ENCODE results near the gene OR1D5.

GRCh38 chr17:3022197-3022596, 41.2 kb downstream of the OR1D5 start:
- no peak for TF ChIP-seq TCF12 (IDR thresholded peaks at IDR 0.05; ENCODE audit: low read depth, low read length)
- no peak for TF ChIP-seq NR2C2 (IDR thresholded peaks at IDR 0.05; ENCODE audit: borderline replicate concordance, control insufficient read depth, insufficient read length, low read depth)
- TF ChIP-seq ATF2 (IDR thresholded peaks at IDR 0.05; ENCODE audit: low read length) = no peak

Data from GM12878 (cell line).